Right atrium auricular region (tissue), 2 donors: ENCODE data around the gene CCDC50. TPM values are rescaled to one million over a fixed set of nuclear protein-coding genes. Genes with fewer than 3 reads are reported as not detected.

Source experiments
- DNase-seq: peaks from one replicate; pipeline ENCODE4 v3.0.0-alpha.2; 2019; ENCODE audit warnings: low spot score
- H3K27ac ChIP-seq, 2 donors: fragments of 200-600 bp; sonication (generic); 1 replicate in 1 of 2; 2 replicates in 1 of 2; pipeline ENCODE4 v1.5.1; 2016 to 2019
- H3K27me3 ChIP-seq, 2 donors: fragments of 200-600 bp; sonication (generic); one replicate each; pipeline versions ENCODE4 v1.5.1 to v1.6.0; 2017 to 2019
- H3K36me3 ChIP-seq: fragments of 200-600 bp; sonication (generic); one replicate; pipeline ENCODE4 v1.5.1; 2016
- H3K4me1 ChIP-seq, 2 donors: fragments of 200-600 bp; sonication (generic); one replicate each; pipeline versions ENCODE4 v1.5.1 to v1.6.0; 2017 to 2019
- H3K4me3 ChIP-seq, 2 donors: fragments of 200-600 bp; sonication (generic); 1 replicate in 1 of 2; 2 replicates in 1 of 2; pipeline ENCODE4 v1.5.1; 2017 to 2019; ENCODE audit warnings: mild to moderate bottlenecking in 1 of 2, moderate library complexity in 1 of 2
- H3K9me3 ChIP-seq, 2 donors: fragments of 200-600 bp; sonication (generic); one replicate each; pipeline ENCODE4 v1.5.1; 2019
- total RNA-seq, 2 donors: library from RNA; depleted of rRNA; stranded (reverse); fragments of >200 nt; gene quantifications; one replicate each; pipeline ENCODE4 v1.1.0, GENCODE V29; 2016
- TF ChIP-seq, protein P1 (sequence below), 2 donors: fragments of 200-600 bp; sonication (generic); IDR thresholded peaks; one replicate each; pipeline ENCODE4 v1.5.1; 2019; ENCODE audit warnings: antibody characterized with exemption in 2 of 2

CCDC50 gene
- total RNA-seq, 2 donors from 2014 or later, result 58.7 to 70.7 TPM

DNA sequence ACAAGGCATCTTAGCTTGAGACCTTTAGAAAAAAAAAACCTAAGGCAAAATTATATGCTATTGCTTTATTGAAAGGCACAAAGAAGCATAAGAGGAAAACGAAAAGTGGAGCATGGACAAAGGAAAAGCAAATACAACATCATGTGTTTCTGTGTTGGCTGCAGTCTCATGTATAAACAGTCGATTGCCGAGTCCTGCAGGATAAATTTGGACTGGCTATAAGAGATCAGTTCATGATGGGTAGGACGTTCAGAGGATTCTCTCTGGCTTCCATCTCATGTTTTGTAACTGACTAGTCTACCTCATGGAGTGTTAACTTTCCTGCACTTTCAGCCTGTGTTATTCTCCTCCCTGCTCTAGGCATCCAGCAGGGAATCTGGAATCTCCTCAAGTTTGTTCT is 21.9 kb upstream of the CCDC50 start:
- Histone ChIP-seq H3K36me3 (no peaks in the 10 kb centered on the region), H3K9me3 (no peaks in the 10 kb centered on the region), H3K27ac (no peak overlapping the region), H3K4me1 (no peaks in the 10 kb centered on the region), H3K4me3 (no peak overlapping the region), H3K27me3 (no peaks in the 10 kb centered on the region)
- TF ChIP-seq, protein P1, sequence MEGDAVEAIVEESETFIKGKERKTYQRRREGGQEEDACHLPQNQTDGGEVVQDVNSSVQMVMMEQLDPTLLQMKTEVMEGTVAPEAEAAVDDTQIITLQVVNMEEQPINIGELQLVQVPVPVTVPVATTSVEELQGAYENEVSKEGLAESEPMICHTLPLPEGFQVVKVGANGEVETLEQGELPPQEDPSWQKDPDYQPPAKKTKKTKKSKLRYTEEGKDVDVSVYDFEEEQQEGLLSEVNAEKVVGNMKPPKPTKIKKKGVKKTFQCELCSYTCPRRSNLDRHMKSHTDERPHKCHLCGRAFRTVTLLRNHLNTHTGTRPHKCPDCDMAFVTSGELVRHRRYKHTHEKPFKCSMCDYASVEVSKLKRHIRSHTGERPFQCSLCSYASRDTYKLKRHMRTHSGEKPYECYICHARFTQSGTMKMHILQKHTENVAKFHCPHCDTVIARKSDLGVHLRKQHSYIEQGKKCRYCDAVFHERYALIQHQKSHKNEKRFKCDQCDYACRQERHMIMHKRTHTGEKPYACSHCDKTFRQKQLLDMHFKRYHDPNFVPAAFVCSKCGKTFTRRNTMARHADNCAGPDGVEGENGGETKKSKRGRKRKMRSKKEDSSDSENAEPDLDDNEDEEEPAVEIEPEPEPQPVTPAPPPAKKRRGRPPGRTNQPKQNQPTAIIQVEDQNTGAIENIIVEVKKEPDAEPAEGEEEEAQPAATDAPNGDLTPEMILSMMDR (IDR thresholded peaks at IDR 0.05), result no peak
- no peak for DNase-seq

DNA sequence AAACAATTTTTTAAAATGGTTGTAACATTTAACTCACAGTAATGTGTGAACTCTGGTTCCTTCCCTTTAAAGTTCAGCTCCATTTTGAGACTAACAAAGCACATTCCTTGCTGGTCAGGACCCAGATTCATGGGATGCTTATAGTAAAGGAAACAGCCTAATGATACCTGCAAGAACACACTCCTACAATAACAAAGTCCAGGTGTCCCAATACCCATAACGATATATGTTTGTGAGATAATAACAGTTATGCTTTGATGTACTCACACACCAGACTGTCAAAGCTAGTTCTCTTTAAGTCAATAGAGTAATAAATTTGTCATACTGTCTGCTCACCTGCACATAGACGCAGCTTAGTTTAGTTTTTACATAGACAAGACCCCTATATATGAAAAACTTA is 15.9 kb upstream of the CCDC50 start:
- Histone ChIP-seq H3K27ac (no peak overlapping the region), H3K27me3 (no peaks in the 10 kb centered on the region), H3K36me3 (no peaks in the 10 kb centered on the region), H3K4me3 (no peak overlapping the region), H3K4me1 (no peaks in the 10 kb centered on the region), H3K9me3 (no peaks in the 10 kb centered on the region)
- TF ChIP-seq, protein P1 (IDR thresholded peaks at IDR 0.05), result no peak
- no peak for DNase-seq

DNA sequence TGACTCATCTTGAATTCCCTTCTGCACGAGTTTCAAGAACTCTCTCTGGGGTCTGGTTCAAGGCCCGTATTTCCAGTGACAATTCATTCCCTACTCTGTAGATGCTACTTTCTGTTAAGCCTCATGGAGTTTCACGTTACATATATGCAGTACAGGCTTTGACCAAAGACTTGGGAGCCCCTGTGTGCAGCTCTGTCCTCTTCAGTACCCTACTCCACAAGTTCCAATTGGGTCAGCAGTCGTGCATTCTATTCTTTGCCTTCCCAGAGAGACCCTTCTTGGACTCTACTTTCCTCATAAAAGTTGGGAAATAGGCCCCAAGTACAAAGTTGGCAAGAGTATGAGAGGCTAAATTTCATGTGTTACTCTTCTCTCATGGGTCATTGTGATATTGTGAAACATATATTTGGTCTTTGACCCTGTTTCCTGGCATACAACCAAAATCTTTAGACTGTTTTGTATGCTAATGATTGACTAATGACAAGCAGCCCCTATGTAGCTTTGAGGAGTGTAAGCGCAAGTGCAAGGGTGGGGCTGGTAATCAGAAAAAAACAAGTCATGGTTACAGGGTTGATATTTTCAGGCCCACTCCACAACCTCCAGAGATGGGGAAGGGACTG is 15.0 kb upstream of the CCDC50 start:
- no peaks in the 10 kb centered on the region for H3K36me3 ChIP-seq
- no peaks in the 10 kb centered on the region for H3K27me3 ChIP-seq
- H3K4me3 ChIP-seq, result no peak overlapping the region
- no peak for DNase-seq
- no peak overlapping the region for H3K27ac ChIP-seq
- no peaks in the 10 kb centered on the region for H3K4me1 ChIP-seq
- H3K9me3 ChIP-seq, result no peaks in the 10 kb centered on the region
- TF ChIP-seq, protein P1 (IDR thresholded peaks at IDR 0.05), result no peak

GRCh38 chr3:191316876-191317603 is 12.2 kb upstream of the CCDC50 start:
- no peaks in the 10 kb centered on the region for H3K36me3 ChIP-seq
- TF ChIP-seq, protein P1 (IDR thresholded peaks at IDR 0.05), result no peak
- DNase-seq, result no peak
- no peak overlapping the region for H3K4me3 ChIP-seq
- H3K27me3 ChIP-seq, result no peaks in the 10 kb centered on the region
- no peaks in the 10 kb centered on the region for H3K4me1 ChIP-seq
- H3K27ac ChIP-seq, result no peak overlapping the region
- H3K9me3 ChIP-seq, result no peaks in the 10 kb centered on the region

GRCh38 chr3:191320316-191320715 is 8.9 kb upstream of the CCDC50 start:
- H3K4me3 ChIP-seq, result no peak overlapping the region
- no peaks in the 10 kb centered on the region for H3K36me3 ChIP-seq
- TF ChIP-seq, protein P1 (IDR thresholded peaks at IDR 0.05), result no peak

More at GRCh38 chr3:191320316-191320715, 8.9 kb upstream of the CCDC50 start:
- no peaks in the 10 kb centered on the region for H3K4me1 ChIP-seq
- no peak for DNase-seq
- no peaks in the 10 kb centered on the region for H3K9me3 ChIP-seq
- no peaks in the 10 kb centered on the region for H3K27me3 ChIP-seq
- no peak overlapping the region for H3K27ac ChIP-seq
